ENCODE data around the gene NEIL3. TPM values are rescaled to one million over a fixed set of nuclear protein-coding genes. Genes with fewer than 3 reads are reported as not detected.

The NEIL3 gene
- total and polyA plus RNA-seq, 10 of the 15 experiments (the other 5 are each of a cell fraction or from before 2014, with no cell fraction given) = 3.0 to 13.8 (median 8.9) TPM

- Histone ChIP-seq H3K79me2 (ENCODE audit: control insufficient read depth, insufficient read depth, low read length) (no peaks in the 10 kb centered on the region), H4K20me1 (ENCODE audit: control insufficient read depth, insufficient read depth) (no peaks in the 10 kb centered on the region), H3K4me3 (no peak overlapping the region), H3K36me3 (ENCODE audit: control insufficient read depth in 2 of 2, insufficient read depth in 2 of 2, low read length in 1 of 2) (no peaks in the 10 kb centered on the region), H3K27ac (ENCODE audit: control insufficient read depth, insufficient read depth) (no peak overlapping the region), H3K9ac (ENCODE audit: control insufficient read depth, insufficient read depth, low read length) (no peak overlapping the region), H3K9me3 (replicated peaks; ENCODE audit: control insufficient read depth, insufficient read depth, low read length) (no peaks in the 10 kb centered on the region), H3K4me2 (ENCODE audit: control insufficient read depth, insufficient read depth) (no peak overlapping the region), H2AFZ (ENCODE audit: control insufficient read depth, low read depth, low read length) (no peak overlapping the region), H3K4me1 (ENCODE audit: control insufficient read depth, insufficient read depth, low read length) (no peaks in the 10 kb centered on the region), H3K27me3 (replicated peaks in 1 of 2; ENCODE audit: control insufficient read depth in 2 of 2, insufficient read depth in 2 of 2, low read length in 1 of 2) (no peaks in the 10 kb centered on the region; a peak in 1 of 4 replicates)
- in situ Hi-C loops (cut with MboI) = no loop called here
- intact Hi-C loops (cut with micrococcal nuclease; ENCODE audit: unreplicated experiment) = no loop called here
- ChIA-PET SMC1A (ENCODE audit: uncharacterized antibody, unreplicated experiment) (interaction anchor here (0.6 kb wide), 1 partner anchor 87 kb away, joined by 3 read pairs; no protein-coding TSS in a partner anchor), CTCF (interaction anchor here (1.4 kb wide), 1 partner anchor 18 kb away, joined by 4 read pairs; no protein-coding TSS in a partner anchor), POLR2A (no interaction called here), RAD21 (ENCODE audit: unreplicated experiment) (no interaction called here)
- no peak for FAIRE-seq
- TF ChIP-seq, protein P1, sequence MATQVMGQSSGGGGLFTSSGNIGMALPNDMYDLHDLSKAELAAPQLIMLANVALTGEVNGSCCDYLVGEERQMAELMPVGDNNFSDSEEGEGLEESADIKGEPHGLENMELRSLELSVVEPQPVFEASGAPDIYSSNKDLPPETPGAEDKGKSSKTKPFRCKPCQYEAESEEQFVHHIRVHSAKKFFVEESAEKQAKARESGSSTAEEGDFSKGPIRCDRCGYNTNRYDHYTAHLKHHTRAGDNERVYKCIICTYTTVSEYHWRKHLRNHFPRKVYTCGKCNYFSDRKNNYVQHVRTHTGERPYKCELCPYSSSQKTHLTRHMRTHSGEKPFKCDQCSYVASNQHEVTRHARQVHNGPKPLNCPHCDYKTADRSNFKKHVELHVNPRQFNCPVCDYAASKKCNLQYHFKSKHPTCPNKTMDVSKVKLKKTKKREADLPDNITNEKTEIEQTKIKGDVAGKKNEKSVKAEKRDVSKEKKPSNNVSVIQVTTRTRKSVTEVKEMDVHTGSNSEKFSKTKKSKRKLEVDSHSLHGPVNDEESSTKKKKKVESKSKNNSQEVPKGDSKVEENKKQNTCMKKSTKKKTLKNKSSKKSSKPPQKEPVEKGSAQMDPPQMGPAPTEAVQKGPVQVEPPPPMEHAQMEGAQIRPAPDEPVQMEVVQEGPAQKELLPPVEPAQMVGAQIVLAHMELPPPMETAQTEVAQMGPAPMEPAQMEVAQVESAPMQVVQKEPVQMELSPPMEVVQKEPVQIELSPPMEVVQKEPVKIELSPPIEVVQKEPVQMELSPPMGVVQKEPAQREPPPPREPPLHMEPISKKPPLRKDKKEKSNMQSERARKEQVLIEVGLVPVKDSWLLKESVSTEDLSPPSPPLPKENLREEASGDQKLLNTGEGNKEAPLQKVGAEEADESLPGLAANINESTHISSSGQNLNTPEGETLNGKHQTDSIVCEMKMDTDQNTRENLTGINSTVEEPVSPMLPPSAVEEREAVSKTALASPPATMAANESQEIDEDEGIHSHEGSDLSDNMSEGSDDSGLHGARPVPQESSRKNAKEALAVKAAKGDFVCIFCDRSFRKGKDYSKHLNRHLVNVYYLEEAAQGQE (IDR thresholded peaks at IDR 0.05; ENCODE audit: low read depth, low read length) = no peak
- no peak for TF ChIP-seq BMI1 (IDR thresholded peaks at IDR 0.05; ENCODE audit: borderline replicate concordance)
- TF ChIP-seq LARP7 (IDR thresholded peaks at IDR 0.05) = no peak
- TF ChIP-seq DPF2 (IDR thresholded peaks at IDR 0.05) = no peak
- TF ChIP-seq TBL1XR1 (IDR thresholded peaks at IDR 0.05; ENCODE audit: low read depth, low read length) = no peak
- no peak for TF ChIP-seq SUPT20H (IDR thresholded peaks at IDR 0.05; ENCODE audit: borderline replicate concordance, control insufficient read depth, low read depth, low read length)
- TF ChIP-seq, protein P2, sequence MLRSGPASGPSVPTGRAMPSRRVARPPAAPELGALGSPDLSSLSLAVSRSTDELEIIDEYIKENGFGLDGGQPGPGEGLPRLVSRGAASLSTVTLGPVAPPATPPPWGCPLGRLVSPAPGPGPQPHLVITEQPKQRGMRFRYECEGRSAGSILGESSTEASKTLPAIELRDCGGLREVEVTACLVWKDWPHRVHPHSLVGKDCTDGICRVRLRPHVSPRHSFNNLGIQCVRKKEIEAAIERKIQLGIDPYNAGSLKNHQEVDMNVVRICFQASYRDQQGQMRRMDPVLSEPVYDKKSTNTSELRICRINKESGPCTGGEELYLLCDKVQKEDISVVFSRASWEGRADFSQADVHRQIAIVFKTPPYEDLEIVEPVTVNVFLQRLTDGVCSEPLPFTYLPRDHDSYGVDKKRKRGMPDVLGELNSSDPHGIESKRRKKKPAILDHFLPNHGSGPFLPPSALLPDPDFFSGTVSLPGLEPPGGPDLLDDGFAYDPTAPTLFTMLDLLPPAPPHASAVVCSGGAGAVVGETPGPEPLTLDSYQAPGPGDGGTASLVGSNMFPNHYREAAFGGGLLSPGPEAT (IDR thresholded peaks at IDR 0.05; ENCODE audit: low read depth) = no peak
- TF ChIP-seq CREB1 (IDR thresholded peaks at IDR 0.05; ENCODE audit: low read depth) = no peak
- no peak for TF ChIP-seq CHD1 (IDR thresholded peaks at IDR 0.05; ENCODE audit: low read depth, low read length)
- TF ChIP-seq, protein P3, sequence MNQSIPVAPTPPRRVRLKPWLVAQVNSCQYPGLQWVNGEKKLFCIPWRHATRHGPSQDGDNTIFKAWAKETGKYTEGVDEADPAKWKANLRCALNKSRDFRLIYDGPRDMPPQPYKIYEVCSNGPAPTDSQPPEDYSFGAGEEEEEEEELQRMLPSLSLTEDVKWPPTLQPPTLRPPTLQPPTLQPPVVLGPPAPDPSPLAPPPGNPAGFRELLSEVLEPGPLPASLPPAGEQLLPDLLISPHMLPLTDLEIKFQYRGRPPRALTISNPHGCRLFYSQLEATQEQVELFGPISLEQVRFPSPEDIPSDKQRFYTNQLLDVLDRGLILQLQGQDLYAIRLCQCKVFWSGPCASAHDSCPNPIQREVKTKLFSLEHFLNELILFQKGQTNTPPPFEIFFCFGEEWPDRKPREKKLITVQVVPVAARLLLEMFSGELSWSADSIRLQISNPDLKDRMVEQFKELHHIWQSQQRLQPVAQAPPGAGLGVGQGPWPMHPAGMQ (IDR thresholded peaks at IDR 0.05; ENCODE audit: borderline replicate concordance) = no peak
- TF ChIP-seq ZNF687 (IDR thresholded peaks at IDR 0.05) = no peak
- TF ChIP-seq TCF12 (IDR thresholded peaks at IDR 0.05; ENCODE audit: low read depth, low read length) = no peak
- TF ChIP-seq ZNF384 (IDR thresholded peaks at IDR 0.05; ENCODE audit: borderline replicate concordance, low read depth, low read length) = no peak
- TF ChIP-seq HDAC6 (IDR thresholded peaks at IDR 0.05; ENCODE audit: unreplicated experiment) = no peak
- no peak for TF ChIP-seq HCFC1 (IDR thresholded peaks at IDR 0.05; ENCODE audit: low read length)
- no peak for TF ChIP-seq TARDBP (IDR thresholded peaks at IDR 0.05; ENCODE audit: borderline replicate concordance)
- no peak for ATAC-seq
- BruUV-seq (replicated peaks) = no TSS peak
- no peak for DNase-seq (ENCODE audit: low read depth, low spot score)
- 29% methylated on average over 3 of the region's 3 CpGs for WGBS (ENCODE audit: insufficient coverage, insufficient replicate concordance, low lambda C conversion rate, missing lambda C conversion rate)
Measured at GRCh38 chr4:177267911-177268310, 41.8 kb upstream of the NEIL3 start.
